ENCODE measurements around the gene FTO.
A peak's percentile ranks its signal among the peaks of the same experiment; 100 is the strongest.
"Not testable (repeated sequence)": the region's sequence is repeated elsewhere in the genome, so short reads cannot be mapped to it uniquely, and the experiment has no call there.

FTO gene

GRCh38 chr16:53703590-53704444 is at the start of gene FTO, which contains the start of gene RPGRIP1L:
Gene FTO, plus strand, starts transcription at chr16:53704156.
Gene RPGRIP1L, minus strand, starts transcription at chr16:53703859. Its CDS starts 3,136 bp downstream, at chr16:53700723.
- peak; percentile 98 for DNase-seq (ENCODE audit: low spot score)

DNA sequence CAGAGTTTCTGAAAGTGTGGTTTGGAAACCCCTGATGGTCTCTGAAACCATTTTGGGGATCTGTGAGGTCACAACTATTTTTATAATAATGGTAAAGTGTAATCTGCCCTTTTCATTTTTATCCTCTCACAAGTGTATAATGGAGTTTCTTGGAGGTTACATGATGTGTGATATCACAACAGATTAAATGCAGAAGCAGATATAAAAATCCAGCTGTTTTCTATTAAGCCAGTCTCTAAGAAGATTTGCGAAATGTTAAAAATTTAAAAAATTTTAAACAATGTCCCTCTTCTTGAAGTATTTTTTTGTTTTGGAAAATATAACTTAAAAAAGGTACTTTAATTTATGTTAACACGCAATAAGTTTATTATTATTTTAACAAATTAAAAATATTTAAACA is 49.0 kb upstream of the FTO start:
- DNase-seq (ENCODE audit: low spot score), result no peak

GRCh38 chr16:53662072-53662471 is 41.9 kb upstream of the FTO start:
- DNase-seq (ENCODE audit: low spot score), result no peak

DNA sequence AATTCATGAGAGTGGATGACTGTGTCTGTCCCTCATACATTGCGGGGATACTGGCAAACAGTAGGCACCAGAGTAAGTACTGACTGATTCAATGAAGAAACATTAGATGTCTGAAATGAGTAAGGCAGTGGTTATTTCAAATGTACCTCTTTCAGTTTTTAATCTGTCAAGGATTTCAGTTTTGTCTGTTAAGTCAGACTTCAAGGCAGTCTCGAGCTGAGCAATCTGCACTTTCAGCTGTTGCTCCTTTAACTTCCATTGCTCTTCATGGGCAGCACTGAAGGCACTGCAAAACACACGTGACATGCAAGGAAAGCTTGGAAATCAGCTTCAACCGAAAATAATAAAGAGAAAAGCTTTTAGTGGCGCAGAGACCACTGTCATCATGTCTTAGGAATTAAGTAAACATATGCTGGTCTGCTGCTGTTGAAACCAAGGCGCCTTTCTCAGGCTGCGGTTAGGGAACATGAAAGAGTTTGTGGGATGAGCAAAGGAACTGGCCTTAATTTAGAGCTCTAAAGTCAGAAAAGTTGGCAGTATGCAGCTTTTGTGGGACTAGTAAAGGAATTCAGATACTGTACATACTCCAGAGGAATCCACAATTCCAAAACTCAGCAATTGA is 39.1 kb upstream of the FTO start:
- peak; percentile 77 for DNase-seq (ENCODE audit: low spot score)

DNA sequence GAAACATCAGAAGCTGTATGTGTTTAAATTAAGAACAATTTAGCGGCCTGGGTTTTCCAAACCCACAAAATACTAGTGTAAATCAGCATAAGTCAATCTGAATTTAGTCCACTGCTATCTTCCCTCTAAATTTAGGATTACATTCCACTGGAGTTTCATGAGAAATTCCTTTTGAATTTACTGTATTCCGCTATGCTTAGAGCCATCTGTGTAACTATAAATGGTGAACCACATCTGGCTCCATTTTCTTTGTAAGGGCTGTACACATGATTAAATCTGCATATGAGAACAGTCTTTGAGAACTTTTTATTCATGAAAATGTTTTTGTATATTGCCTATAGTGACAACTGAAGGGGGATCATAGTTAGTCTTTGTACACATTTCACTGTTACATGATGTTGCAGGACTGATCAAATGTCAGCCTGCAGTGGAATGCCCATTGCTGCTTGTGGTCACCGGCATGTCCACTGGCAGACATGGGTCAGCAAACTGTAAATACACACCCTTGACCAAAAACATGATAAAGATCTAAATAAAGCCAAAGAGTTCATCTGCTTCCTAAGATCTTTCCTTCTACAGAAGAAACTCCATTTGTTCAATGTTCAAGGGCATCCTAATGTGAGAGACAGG is 37.1 kb upstream of the FTO start:
- peak; percentile 21 for DNase-seq (ENCODE audit: low spot score)

GRCh38 chr16:53668869-53669268 is 35.1 kb upstream of the FTO start:
- DNase-seq (ENCODE audit: low spot score), result no peak

DNA sequence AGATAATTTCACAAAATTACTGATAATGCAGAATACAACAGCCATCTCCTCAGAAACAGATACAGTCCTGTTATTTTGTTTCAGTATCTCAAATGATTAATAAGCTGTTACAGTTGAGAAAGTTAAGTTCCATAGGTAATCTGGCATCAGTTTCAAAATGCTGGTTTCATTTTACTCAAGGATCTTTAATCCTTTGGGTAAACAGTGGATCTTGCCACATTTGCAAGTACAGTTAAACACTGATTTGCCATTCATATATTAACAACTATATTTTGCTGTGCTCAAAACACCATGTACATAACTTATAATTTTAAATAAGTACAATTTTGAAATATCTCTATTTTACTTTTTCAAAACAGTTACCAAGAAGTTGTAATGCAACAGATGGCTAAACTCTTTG is 31.5 kb upstream of the FTO start:
- no peak for DNase-seq (ENCODE audit: low spot score)

- DNase-seq (ENCODE audit: low spot score), result peak; percentile 15
Measured at GRCh38 chr16:53673189-53673588, 30.8 kb upstream of the FTO start.

- DNase-seq (ENCODE audit: low spot score), result no peak
Measured at GRCh38 chr16:53678155-53678554, 25.8 kb upstream of the FTO start.

GRCh38 chr16:53678756-53679343 is 25.1 kb upstream of the FTO start:
- DNase-seq (ENCODE audit: low spot score), result peak; percentile 5

DNA sequence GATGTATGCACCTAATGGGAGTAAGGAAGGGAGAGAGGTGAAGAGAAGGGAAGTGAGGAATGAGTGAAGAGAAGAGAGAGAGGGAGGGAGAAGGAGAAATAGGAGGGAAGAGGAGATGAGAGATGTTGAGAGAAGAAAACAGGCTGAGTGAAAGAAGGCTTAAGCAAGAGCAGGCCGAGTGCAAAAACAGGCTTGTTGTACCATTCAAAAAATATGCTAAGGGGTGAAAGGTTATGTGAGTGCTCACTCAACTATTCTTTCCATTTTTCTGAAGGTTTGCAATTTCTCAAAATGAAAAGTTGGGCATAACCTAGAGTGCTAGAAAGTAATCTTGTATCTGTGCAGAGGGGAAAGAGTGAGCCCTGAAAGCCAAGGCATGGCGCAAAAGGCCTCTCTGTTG is 23.2 kb upstream of the FTO start:
- DNase-seq (ENCODE audit: low spot score), result no peak

- DNase-seq (ENCODE audit: low spot score), result no peak
Measured at GRCh38 chr16:53681354-53681753, 22.6 kb upstream of the FTO start.

DNA sequence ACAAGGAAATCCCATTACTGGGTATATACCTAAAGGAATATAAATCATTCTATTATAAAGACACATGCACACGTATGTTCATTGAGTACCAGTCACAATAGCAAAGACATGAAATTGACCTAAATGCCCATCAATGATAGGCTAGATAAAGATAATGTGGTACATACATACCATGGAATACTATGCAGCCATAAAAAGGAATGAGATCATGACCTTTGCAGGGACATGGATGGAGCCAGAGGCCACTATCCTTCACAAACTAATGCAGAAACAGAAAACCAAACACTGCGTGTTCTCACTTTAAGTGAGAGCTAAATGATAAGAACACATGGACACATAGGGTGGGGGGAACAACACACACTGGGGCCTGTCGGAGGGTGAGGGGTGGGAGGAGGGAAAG is 18.6 kb upstream of the FTO start:
- DNase-seq (ENCODE audit: low spot score), result not testable (repeated sequence)

- DNase-seq (ENCODE audit: low spot score), result no peak
Measured at GRCh38 chr16:53686710-53687109, 17.2 kb upstream of the FTO start.

DNA sequence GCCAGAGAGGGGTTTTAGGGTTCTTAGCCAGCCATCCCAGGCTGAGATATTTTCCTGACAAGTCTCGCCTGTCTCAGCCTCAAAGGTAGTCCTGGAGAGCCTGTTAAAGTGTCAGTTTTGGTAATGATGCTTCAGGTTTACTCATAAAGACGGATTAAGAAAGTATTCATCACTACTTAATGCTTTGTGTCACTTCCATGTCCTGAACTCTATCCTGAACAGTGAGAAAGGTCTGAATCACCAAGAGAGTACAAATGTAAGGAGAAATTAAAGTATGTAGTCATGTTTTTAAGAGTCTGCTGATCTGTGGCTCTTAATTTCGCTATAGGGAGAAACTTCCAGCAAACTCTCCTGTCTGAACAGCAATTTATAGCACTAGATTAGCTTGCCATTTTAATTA is 14.3 kb upstream of the FTO start:
- no peak for DNase-seq (ENCODE audit: low spot score)

- DNase-seq (ENCODE audit: low spot score), result no peak
Measured at GRCh38 chr16:53690771-53691170, 13.2 kb upstream of the FTO start.

DNA sequence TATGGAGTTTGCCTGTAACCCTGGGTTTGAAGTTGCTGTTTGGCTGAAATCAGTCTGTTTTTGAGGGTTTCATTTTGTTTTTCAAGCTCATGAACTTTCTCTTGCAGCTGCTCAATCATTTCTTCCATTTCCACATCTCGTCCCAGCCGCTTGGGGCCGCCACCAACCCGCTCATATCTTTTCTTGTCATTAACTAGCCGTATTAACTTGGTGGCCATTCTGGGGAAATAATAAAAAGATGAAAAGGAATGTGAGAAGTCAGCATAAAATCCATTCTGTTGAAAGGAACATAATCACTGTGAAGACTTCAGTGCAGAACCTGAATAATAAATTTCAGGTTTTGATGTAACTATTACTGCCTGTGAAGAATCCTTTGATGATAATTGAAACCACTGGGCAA is 11.8 kb upstream of the FTO start:
- no peak for DNase-seq (ENCODE audit: low spot score)

- DNase-seq (ENCODE audit: low spot score), result no peak
Measured at GRCh38 chr16:53693320-53693719, 10.6 kb upstream of the FTO start.

GRCh38 chr16:53695070-53695469 is 8.9 kb upstream of the FTO start:
- DNase-seq (ENCODE audit: low spot score), result peak; percentile 83

DNA sequence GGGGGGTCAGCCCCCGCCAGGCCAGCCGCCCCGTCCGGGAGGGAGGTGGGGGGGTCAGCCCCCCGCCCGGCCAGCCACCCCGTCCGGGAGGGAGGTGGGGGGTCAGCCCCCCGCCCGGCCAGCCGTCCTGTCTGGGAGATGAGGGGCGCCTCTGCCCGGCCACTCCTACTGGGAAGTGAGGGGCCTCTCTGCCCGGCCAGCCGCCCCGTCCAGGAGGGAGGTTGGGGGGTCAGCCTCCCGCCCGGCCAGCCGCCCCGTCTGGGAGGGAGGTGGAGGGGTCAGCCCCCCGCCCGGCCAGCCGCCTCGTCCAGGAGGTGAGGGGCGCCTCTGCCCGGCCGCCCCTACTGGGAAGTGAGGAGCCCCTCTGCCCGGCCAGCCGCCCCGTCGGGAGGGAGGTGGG is 5.7 kb upstream of the FTO start:
- DNase-seq (ENCODE audit: low spot score), result not testable (repeated sequence)

DNA sequence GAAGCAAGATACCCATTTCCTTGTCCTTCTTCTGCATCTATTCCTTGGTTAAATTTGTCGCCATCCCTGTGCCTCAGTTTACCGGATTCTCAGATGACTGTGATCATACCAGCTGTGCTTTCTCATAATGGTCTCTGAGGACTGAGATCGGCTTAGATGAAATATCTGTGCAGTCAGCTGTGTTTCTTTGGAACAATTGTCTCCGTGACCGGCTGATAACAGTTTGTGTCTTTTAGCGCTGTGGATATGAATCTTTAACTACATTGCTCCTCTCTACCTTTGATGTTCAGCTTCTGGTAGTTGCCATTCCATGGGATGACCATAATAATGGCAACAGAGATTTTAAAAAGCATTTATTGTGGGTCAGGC is 473 bp downstream of the FTO start:
- no peak for DNase-seq (ENCODE audit: low spot score)

GRCh38 chr16:53707671-53708070 is 3.7 kb downstream of the FTO start:
- DNase-seq (ENCODE audit: low spot score), result no peak

DNA sequence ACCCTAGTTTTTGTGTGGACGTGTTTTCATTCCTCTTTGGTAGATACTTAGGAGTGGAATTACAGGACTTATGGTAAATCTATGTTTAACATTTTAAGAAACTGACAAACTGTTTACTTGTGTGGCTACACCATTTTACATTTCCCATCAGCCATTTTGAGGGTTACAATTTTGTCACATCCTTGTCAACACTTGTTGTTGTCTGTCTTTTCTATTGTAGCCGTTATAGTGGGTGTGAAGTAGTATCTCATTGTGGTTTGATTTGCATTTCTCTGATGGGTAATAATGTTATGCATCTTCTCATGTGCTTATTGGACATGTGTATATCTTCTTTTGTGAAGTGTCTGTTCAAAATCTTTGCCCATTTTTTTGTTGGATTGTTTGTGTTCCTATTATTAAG is 4.5 kb downstream of the FTO start:
- no peak for DNase-seq (ENCODE audit: low spot score)

All from AG08395 (cell line).